Measurements from ENCODE around the gene HPD.
"Not testable (repeated sequence)": the region's sequence is repeated elsewhere in the genome, so short reads cannot be mapped to it uniquely, and the experiment has no call there.

The HPD gene

DNA sequence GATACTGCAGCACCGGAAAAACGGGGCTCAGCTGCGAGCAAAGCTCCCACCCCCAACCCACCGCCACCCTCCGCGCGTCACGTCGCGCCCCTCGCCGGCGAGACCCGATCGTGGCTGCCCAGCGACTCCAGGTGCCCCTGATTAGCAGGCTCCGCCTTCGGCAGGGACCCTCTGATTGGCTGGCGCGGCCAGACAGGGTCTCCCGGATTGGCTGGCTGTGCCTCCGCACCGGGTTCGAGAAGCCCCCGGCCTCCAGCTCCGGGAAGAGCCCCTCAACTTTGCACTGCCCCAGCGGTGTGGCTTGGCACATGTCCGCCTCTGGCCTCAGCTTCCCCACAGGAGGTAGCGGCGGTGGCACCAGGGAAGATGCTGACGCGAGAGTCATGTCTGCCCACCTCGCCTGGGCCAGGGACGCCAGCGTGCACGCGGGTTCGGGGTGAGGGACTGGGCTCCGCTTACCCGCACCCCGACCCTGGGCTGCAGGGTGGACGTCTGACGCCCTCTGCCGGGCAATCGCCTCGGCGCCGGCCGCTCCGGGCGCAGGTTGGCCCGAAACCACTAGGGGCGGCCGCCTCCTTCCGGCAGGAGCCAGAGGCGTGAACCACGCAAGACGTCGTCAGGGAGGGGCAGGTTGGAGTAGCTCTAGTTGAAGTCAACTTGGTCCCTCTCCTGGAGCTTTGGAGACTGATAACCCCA lies 64.7 kb downstream of the HPD start:
- peak; percentile 78 for ATAC-seq
- 0 out of 2 replicates have a peak, but pooled peaks have one; percentile 40 for TF ChIP-seq RARB (CRISPR knock-in tag; IDR thresholded peaks at IDR 0.05)
- TF ChIP-seq ZNF8 (CRISPR knock-in tag; IDR thresholded peaks at IDR 0.05): no peak

DNA sequence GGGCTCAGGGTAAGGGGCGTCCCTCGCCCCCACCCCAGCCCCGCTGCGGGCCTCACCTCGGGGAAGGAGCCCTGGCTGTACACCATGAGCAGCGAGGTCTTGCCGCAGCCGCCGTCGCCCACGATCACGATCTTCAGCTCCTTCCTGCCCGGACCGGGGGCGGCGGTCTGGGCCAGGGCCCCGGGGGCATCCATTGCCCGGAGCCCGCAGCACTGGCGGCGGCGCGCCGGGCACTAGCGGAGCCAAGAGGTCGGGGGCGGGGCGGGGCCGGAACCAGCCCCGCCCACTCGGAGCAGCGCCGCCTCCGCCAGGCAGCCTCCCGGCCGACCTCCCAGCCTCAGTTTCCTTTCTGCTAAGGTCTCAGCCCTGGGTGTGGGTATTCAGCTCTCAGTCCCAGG lies 65.2 kb downstream of the HPD start, which contains the start of gene RHOF:
TSS of gene RHOF (minus strand) at position 249 of the 398 bp plus-strand sequence. CDS start at position 194, 55 bp downstream.
- peak; percentile 3 for ATAC-seq
- TF ChIP-seq ARNTL (CRISPR knock-in tag; IDR thresholded peaks at IDR 0.05; ENCODE audit: borderline replicate concordance, low read depth): no peak
- no peak for TF ChIP-seq ZC3H10 (CRISPR knock-in tag; IDR thresholded peaks at IDR 0.05)
- no peak for TF ChIP-seq CSDC2 (CRISPR knock-in tag; IDR thresholded peaks at IDR 0.05)
- no peak for TF ChIP-seq TCF4 (CRISPR knock-in tag; IDR thresholded peaks at IDR 0.05; ENCODE audit: borderline replicate concordance)
- TF ChIP-seq GLIS3 (CRISPR knock-in tag; IDR thresholded peaks at IDR 0.05): no peak
- TF ChIP-seq, protein P1, sequence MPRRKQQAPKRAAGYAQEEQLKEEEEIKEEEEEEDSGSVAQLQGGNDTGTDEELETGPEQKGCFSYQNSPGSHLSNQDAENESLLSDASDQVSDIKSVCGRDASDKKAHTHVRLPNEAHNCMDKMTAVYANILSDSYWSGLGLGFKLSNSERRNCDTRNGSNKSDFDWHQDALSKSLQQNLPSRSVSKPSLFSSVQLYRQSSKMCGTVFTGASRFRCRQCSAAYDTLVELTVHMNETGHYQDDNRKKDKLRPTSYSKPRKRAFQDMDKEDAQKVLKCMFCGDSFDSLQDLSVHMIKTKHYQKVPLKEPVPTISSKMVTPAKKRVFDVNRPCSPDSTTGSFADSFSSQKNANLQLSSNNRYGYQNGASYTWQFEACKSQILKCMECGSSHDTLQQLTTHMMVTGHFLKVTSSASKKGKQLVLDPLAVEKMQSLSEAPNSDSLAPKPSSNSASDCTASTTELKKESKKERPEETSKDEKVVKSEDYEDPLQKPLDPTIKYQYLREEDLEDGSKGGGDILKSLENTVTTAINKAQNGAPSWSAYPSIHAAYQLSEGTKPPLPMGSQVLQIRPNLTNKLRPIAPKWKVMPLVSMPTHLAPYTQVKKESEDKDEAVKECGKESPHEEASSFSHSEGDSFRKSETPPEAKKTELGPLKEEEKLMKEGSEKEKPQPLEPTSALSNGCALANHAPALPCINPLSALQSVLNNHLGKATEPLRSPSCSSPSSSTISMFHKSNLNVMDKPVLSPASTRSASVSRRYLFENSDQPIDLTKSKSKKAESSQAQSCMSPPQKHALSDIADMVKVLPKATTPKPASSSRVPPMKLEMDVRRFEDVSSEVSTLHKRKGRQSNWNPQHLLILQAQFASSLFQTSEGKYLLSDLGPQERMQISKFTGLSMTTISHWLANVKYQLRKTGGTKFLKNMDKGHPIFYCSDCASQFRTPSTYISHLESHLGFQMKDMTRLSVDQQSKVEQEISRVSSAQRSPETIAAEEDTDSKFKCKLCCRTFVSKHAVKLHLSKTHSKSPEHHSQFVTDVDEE (CRISPR knock-in tag; IDR thresholded peaks at IDR 0.05): no peak
- no peak for TF ChIP-seq ZFP3 (CRISPR knock-in tag; IDR thresholded peaks at IDR 0.05)
- TF ChIP-seq ISL1 (CRISPR knock-in tag; IDR thresholded peaks at IDR 0.05): no peak
- no peak for TF ChIP-seq ZNF565 (CRISPR knock-in tag; conservative IDR thresholded peaks at IDR 0.05; ENCODE audit: low read depth)
- no peak for TF ChIP-seq BACH2 (CRISPR knock-in tag; IDR thresholded peaks at IDR 0.05; ENCODE audit: borderline replicate concordance)
- TF ChIP-seq ZNF8 (CRISPR knock-in tag; IDR thresholded peaks at IDR 0.05): no peak
- TF ChIP-seq, protein P2, sequence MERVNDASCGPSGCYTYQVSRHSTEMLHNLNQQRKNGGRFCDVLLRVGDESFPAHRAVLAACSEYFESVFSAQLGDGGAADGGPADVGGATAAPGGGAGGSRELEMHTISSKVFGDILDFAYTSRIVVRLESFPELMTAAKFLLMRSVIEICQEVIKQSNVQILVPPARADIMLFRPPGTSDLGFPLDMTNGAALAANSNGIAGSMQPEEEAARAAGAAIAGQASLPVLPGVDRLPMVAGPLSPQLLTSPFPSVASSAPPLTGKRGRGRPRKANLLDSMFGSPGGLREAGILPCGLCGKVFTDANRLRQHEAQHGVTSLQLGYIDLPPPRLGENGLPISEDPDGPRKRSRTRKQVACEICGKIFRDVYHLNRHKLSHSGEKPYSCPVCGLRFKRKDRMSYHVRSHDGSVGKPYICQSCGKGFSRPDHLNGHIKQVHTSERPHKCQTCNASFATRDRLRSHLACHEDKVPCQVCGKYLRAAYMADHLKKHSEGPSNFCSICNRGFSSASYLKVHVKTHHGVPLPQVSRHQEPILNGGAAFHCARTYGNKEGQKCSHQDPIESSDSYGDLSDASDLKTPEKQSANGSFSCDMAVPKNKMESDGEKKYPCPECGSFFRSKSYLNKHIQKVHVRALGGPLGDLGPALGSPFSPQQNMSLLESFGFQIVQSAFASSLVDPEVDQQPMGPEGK (CRISPR knock-in tag; IDR thresholded peaks at IDR 0.05; ENCODE audit: borderline replicate concordance): no peak
- no peak for TF ChIP-seq SNAI2 (CRISPR knock-in tag; IDR thresholded peaks at IDR 0.05)

DNA sequence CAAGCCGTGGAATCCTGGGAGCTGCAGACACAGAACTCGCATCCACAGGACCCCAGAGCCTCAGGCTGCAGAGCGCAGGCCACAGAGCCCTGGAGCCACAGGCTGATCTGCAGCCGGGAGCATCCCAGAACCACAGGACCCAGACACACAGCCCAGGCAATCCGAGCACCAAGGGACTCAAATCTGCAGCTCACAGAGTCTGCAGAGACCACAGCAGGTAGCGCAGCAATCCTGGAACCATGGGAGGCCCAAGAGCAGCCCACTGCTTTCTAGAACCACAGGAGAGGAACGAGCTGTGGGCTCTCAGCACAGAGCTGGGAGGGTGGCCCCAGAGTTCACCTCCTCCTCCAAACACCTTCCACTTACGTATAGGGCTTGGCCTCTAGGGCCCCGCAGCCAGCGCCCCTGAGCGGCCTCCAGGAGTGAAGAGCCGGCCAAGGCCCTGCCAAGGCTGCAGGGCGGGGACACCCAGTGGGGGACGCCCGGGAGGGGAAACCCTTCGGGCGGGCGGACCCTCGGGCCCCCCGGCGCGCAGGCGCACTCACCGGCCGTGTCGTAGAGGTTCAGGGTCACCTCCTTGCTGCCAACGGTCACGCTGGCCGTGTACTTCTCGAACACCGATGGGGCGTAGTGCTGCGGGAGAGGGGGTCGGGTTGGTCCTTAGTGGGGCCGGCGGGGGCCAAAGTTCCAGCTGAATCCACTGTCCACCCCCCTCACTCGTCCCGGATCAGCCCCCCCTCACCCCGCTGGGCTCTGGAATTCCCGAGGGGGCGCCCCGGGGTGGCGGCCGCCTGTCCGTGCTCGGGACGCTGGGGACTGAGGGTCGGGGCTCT lies 65.8 kb downstream of the HPD start:
- no peak for ATAC-seq
- TF ChIP-seq PPARA (CRISPR knock-in tag; IDR thresholded peaks at IDR 0.05; ENCODE audit: borderline replicate concordance) (no peak), ZC3H10 (CRISPR knock-in tag; IDR thresholded peaks at IDR 0.05) (no peak), RARB (CRISPR knock-in tag; IDR thresholded peaks at IDR 0.05) (no peak), OSR1 (CRISPR knock-in tag; IDR thresholded peaks at IDR 0.05) (no peak), SNAI2 (CRISPR knock-in tag; IDR thresholded peaks at IDR 0.05) (no peak), ESRRG (CRISPR knock-in tag; IDR thresholded peaks at IDR 0.05) (no peak), ZFP30 (CRISPR knock-in tag; IDR thresholded peaks at IDR 0.05) (no peak), TCF4 (CRISPR knock-in tag; IDR thresholded peaks at IDR 0.05; ENCODE audit: borderline replicate concordance) (no peak)

DNA sequence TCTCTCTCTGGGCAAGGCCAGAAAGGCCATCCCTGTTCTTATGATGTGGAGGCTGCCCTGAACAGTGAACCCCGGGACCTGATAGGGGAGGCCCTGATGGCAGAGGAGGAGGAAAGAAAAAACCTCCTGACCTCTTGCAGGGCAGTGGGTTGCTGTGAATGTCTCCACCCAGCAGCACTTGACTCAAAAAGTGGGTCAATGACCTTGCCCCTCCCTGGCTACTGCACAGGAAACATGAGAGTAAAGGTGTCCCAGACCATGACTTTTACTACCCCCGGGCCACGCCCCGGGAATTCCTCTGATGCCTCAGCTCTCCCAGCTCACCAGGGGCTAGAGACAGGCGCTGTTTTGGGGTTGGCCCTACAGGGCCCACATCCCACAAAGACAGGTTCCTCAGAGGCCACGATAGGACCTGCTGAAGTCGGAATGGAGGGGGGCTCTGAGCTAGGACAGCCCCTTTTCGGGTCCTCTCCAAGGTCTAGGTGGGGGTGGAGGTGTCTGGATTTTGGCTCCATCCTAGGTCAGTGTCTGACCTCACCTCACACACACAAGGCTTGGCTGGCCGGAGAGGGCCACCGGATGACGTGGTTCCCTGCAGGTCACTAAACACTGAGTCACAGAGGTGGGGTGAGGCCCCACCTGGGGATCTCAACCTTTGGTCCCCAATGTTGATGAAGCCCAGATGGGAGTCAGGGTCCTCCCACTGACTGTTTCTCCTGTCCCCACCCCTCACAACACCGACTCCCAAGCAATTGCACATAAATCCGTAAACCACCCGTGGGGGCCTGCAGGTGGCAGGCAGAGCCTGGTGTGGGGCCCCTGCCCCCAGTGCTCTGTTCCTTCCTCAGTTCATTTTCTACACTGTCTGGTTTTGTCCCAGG lies 66.7 kb downstream of the HPD start:
- TF ChIP-seq BACH2 (CRISPR knock-in tag; IDR thresholded peaks at IDR 0.05; ENCODE audit: borderline replicate concordance): no peak
- TF ChIP-seq, protein P3, sequence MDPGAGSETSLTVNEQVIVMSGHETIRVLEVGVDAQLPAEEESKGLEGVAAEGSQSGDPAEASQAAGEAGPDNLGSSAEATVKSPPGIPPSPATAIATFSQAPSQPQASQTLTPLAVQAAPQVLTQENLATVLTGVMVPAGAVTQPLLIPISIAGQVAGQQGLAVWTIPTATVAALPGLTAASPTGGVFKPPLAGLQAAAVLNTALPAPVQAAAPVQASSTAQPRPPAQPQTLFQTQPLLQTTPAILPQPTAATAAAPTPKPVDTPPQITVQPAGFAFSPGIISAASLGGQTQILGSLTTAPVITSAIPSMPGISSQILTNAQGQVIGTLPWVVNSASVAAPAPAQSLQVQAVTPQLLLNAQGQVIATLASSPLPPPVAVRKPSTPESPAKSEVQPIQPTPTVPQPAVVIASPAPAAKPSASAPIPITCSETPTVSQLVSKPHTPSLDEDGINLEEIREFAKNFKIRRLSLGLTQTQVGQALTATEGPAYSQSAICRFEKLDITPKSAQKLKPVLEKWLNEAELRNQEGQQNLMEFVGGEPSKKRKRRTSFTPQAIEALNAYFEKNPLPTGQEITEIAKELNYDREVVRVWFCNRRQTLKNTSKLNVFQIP (CRISPR knock-in tag; IDR thresholded peaks at IDR 0.05; ENCODE audit: borderline replicate concordance, low read depth): no peak
- TF ChIP-seq ESRRG (CRISPR knock-in tag; IDR thresholded peaks at IDR 0.05): no peak
- no peak for TF ChIP-seq ARNTL (CRISPR knock-in tag; IDR thresholded peaks at IDR 0.05; ENCODE audit: borderline replicate concordance, low read depth)
- TF ChIP-seq ZNF8 (CRISPR knock-in tag; IDR thresholded peaks at IDR 0.05): no peak
- no peak for TF ChIP-seq ZFP3 (CRISPR knock-in tag; IDR thresholded peaks at IDR 0.05)
- no peak for TF ChIP-seq ZFP30 (CRISPR knock-in tag; IDR thresholded peaks at IDR 0.05)
- TF ChIP-seq TCF4 (CRISPR knock-in tag; IDR thresholded peaks at IDR 0.05; ENCODE audit: borderline replicate concordance): no peak
- TF ChIP-seq, protein P4, sequence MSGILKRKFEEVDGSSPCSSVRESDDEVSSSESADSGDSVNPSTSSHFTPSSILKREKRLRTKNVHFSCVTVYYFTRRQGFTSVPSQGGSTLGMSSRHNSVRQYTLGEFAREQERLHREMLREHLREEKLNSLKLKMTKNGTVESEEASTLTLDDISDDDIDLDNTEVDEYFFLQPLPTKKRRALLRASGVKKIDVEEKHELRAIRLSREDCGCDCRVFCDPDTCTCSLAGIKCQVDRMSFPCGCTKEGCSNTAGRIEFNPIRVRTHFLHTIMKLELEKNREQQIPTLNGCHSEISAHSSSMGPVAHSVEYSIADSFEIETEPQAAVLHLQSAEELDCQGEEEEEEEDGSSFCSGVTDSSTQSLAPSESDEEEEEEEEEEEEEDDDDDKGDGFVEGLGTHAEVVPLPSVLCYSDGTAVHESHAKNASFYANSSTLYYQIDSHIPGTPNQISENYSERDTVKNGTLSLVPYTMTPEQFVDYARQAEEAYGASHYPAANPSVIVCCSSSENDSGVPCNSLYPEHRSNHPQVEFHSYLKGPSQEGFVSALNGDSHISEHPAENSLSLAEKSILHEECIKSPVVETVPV (CRISPR knock-in tag; IDR thresholded peaks at IDR 0.05): no peak
- TF ChIP-seq OSR1 (CRISPR knock-in tag; IDR thresholded peaks at IDR 0.05): no peak
- TF ChIP-seq CSDC2 (CRISPR knock-in tag; IDR thresholded peaks at IDR 0.05): no peak
- TF ChIP-seq ISL1 (CRISPR knock-in tag; IDR thresholded peaks at IDR 0.05): no peak
- TF ChIP-seq RARB (CRISPR knock-in tag; IDR thresholded peaks at IDR 0.05): no peak
- no peak for ATAC-seq

DNA sequence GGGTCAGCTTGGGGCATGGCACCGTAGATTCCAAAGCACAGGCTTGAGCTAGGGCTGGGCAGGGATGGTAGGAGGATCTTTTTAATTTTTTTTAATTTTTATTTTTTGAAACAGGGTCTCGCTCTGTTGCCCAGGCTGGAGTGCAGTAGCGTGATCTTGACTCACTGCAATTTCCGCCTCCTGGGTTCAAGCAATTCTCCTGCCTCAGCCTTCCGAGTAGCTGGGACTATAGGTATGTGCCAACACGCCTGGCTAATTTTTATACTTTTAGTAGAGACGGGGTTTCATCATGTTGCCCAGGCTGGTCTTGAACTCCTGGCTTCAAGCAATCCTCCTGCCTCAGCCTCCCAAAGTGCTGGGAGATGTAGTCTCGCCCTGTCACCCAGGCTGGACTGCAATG lies 67.9 kb downstream of the HPD start:
- not testable (repeated sequence) for ATAC-seq
